ENCODE measurements around the gene ADAM23.

Gene ADAM23

DNA sequence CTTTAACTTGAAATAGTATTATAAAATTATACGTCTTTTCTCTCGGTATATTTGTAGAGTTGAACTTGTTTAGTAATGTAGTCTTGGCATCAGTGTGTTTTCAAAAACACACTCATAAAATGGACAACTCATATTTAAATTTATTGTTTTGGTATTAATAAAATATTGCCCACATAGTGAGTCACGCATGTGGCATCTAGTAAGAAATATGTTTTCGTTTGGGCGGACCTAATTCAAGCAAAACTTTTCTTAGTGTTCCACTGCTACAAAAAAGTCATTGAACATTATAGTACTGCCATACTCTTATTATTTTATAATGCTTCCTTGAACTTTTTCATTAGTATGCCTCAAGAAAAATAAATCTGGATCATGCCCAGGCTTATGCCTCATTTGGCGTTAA, 167.9 kb downstream of the ADAM23 start:
- no peaks in the 10 kb centered on the region for H3K27me3 ChIP-seq (ENCODE audit: control insufficient read depth, insufficient read depth, low read length)
- no peaks in the 10 kb centered on the region for H3K9me3 ChIP-seq (ENCODE audit: control insufficient read depth, insufficient read depth, low read depth, low read length)
- H3K4me3 ChIP-seq (ENCODE audit: low read depth, low read length): no peak overlapping the region
- H3K27ac ChIP-seq (ENCODE audit: low read depth, low read length): no peak overlapping the region
- 0 out of 2 replicates have a peak, but pooled peaks cover 3% of the 10 kb centered on the region for H3K4me1 ChIP-seq (ENCODE audit: control insufficient read depth, insufficient read depth, low read length)
- no peak overlapping the region for H3K9ac ChIP-seq (ENCODE audit: low read length)
- 0 out of 2 replicates have a peak, but pooled peaks cover 3% of the 10 kb centered on the region for H3K36me3 ChIP-seq (ENCODE audit: control insufficient read depth, insufficient read depth, low read length)

DNA sequence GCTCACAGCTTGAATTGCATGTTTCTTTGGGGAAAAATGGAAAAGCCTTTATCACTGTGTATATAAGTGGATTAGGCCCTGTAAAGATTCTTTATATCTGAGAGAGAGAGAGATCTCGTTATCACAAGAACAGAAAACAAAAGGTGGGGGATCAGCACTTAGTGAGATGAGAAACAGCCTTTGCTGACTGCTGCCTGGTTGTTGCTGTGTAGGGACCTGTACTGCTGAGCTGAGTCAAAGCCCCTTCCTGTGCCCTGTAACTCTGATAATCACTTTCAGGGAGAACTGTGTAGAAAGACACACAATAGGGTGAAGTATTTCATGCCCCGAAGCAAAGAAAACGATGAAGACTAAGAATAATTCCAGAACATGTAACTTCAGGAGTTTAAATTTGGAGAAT, 168.4 kb downstream of the ADAM23 start:
- H3K4me3 ChIP-seq (ENCODE audit: low read depth, low read length): no peak overlapping the region
- no peaks in the 10 kb centered on the region for H3K9me3 ChIP-seq (ENCODE audit: control insufficient read depth, insufficient read depth, low read depth, low read length)
- 0 out of 2 replicates have a peak, but pooled peaks cover 3% of the 10 kb centered on the region for H3K4me1 ChIP-seq (ENCODE audit: control insufficient read depth, insufficient read depth, low read length)
- H3K27me3 ChIP-seq (ENCODE audit: control insufficient read depth, insufficient read depth, low read length): no peaks in the 10 kb centered on the region
- no peak overlapping the region for H3K27ac ChIP-seq (ENCODE audit: low read depth, low read length)
- no peak overlapping the region for H3K9ac ChIP-seq (ENCODE audit: low read length)
- H3K36me3 ChIP-seq (ENCODE audit: control insufficient read depth, insufficient read depth, low read length): 0 out of 2 replicates have a peak, but pooled peaks cover 3% of the 10 kb centered on the region

DNA sequence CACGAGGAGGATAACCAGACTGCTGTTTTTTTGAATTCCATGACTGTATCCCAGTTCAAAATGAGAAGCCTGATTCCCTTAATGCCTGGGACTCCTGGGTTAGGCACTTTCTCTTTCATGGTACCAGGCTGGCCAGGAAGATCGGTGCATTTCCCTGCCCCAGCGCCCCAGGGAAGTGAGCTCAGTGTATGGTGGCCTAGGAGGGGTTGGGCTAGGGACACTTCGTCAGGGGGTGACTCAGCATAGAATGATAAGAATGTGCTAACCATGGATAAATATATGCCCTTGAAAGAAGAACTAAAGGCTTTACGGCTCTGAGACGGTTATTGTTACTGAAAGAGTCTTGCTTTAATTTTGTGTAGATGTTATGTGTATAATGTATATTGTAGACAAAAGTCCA, 171.5 kb downstream of the ADAM23 start:
- H3K36me3 ChIP-seq (ENCODE audit: control insufficient read depth, insufficient read depth, low read length): 0 out of 2 replicates have a peak, but pooled peaks cover 3% of the 10 kb centered on the region
- no peaks in the 10 kb centered on the region for H3K27me3 ChIP-seq (ENCODE audit: control insufficient read depth, insufficient read depth, low read length)
- H3K9me3 ChIP-seq (ENCODE audit: control insufficient read depth, insufficient read depth, low read depth, low read length): no peaks in the 10 kb centered on the region
- H3K4me3 ChIP-seq (ENCODE audit: low read depth, low read length): no peak overlapping the region
- 0 out of 2 replicates have a peak, but pooled peaks cover 3% of the 10 kb centered on the region for H3K4me1 ChIP-seq (ENCODE audit: control insufficient read depth, insufficient read depth, low read length)
- no peak overlapping the region for H3K27ac ChIP-seq (ENCODE audit: low read depth, low read length)
- H3K9ac ChIP-seq (ENCODE audit: low read length): no peak overlapping the region

DNA sequence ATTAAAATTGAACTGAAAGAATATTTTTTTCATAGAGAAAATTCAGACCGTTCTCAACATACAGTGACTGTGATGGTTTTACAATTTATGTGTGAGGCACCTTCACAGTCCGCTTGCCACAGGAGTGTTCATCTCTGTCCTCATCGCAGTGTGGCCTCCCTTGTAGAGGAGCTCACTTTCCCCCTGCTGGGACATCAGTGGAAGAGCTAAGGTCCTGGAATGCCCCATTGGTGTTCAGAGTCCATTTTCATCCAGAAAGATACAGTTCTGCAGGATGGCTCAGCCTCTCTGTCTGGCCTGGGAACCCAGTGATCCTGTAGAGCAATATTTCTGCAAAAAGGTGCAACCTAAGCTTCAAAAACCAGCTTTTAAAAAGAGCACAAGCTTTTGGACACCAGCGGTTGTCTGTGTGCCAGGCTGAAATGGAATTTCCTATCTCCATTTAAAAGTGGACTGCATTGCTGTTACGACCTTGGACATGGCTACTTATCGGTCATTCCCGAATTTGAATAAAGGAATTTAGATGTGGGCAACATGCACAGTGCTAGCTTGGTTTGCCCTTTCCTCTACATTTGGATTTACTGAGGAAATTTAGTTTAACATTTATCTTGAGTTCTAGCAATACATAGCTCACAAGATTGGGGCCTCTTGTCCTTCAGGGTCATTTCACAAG, 172.2 kb downstream of the ADAM23 start:
- Histone ChIP-seq H3K4me1 (ENCODE audit: control insufficient read depth, insufficient read depth, low read length) (0 out of 2 replicates have a peak, but pooled peaks cover 3% of the 10 kb centered on the region), H3K36me3 (ENCODE audit: control insufficient read depth, insufficient read depth, low read length) (0 out of 2 replicates have a peak, but pooled peaks cover 3% of the 10 kb centered on the region)

DNA sequence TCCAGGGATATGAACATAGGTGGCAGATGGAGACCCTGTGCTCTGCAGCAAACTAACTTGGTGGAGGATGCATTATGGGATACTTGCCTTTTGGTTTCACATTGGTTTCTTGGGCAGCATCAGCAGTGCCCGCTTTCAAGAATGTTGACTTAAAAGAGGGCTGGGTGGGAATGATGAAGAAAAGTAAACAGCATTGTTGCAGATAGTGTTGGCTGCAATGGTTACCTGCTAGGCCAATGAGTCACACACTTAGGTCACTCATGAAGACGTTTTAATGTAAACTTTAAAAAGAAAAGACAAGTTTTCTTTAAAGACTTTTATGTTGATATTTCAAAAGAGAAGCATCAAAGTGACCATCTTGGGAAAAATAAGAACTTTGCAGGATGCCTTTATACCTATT, 172.8 kb downstream of the ADAM23 start:
- H3K9me3 ChIP-seq (ENCODE audit: control insufficient read depth, insufficient read depth, low read depth, low read length): no peaks in the 10 kb centered on the region
- 0 out of 2 replicates have a peak, but pooled peaks cover 3% of the 10 kb centered on the region for H3K4me1 ChIP-seq (ENCODE audit: control insufficient read depth, insufficient read depth, low read length)
- no peak overlapping the region for H3K9ac ChIP-seq (ENCODE audit: low read length)
- 0 out of 2 replicates have a peak, but pooled peaks cover 3% of the 10 kb centered on the region for H3K36me3 ChIP-seq (ENCODE audit: control insufficient read depth, insufficient read depth, low read length)
- no peak overlapping the region for H3K4me3 ChIP-seq (ENCODE audit: low read depth, low read length)
- H3K27me3 ChIP-seq (ENCODE audit: control insufficient read depth, insufficient read depth, low read length): no peaks in the 10 kb centered on the region
- no peak overlapping the region for H3K27ac ChIP-seq (ENCODE audit: low read depth, low read length)

More for the DNA sequence above, 172.2 kb downstream of the ADAM23 start:
- Histone ChIP-seq H3K4me3 (ENCODE audit: low read depth, low read length) (no peak overlapping the region), H3K27ac (ENCODE audit: low read depth, low read length) (no peak overlapping the region), H3K9ac (ENCODE audit: low read length) (no peak overlapping the region), H3K27me3 (ENCODE audit: control insufficient read depth, insufficient read depth, low read length) (no peaks in the 10 kb centered on the region), H3K9me3 (ENCODE audit: control insufficient read depth, insufficient read depth, low read depth, low read length) (no peaks in the 10 kb centered on the region)

DNA sequence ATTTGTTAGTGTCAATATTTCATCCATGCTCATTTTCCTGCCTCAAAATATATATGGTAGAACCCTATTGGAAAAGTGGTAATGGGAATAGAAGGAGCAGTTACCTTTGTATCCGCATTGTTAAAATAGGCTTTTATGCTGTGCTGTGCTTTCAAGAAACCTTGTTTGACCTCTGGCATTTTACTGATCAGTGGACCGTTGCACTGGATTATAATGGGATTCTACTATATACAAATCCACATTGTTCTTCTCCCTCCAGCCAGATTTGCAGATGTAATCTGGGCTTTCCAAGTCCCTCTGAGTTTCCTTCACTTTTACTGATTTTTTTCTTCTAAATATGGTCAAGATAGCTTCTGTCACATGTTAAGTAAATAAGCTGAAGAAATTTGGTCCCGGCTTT, 175.7 kb downstream of the ADAM23 start:
- Histone ChIP-seq H3K9ac (ENCODE audit: low read length) (no peak overlapping the region), H3K4me1 (ENCODE audit: control insufficient read depth, insufficient read depth, low read length) (0 out of 2 replicates have a peak, but pooled peaks cover 3% of the 10 kb centered on the region), H3K4me3 (ENCODE audit: low read depth, low read length) (no peak overlapping the region), H3K9me3 (ENCODE audit: control insufficient read depth, insufficient read depth, low read depth, low read length) (no peaks in the 10 kb centered on the region), H3K36me3 (ENCODE audit: control insufficient read depth, insufficient read depth, low read length) (no peaks in the 10 kb centered on the region), H3K27me3 (ENCODE audit: control insufficient read depth, insufficient read depth, low read length) (no peaks in the 10 kb centered on the region), H3K27ac (ENCODE audit: low read depth, low read length) (no peak overlapping the region)

DNA sequence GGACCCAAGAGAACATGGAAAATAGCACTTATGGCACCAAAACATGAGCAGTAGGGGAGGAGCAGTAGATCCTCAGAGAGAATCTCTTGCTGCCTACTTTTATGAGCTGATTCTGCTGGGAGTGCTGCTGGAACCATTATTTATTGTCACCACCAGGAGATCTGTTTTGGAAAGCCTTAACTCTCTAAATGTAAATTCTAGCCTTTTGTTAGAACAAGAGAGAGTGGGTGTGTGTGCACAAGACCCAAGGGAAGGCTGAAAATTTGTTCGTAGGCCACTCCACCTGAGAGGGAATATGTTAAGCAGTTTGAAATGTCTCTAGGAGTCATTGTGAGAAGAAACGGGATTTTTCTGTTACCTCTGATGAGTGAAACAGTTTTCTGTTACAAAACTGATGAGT, 182.8 kb downstream of the ADAM23 start:
- H3K4me3 ChIP-seq (ENCODE audit: low read depth, low read length): no peak overlapping the region
- peaks cover 4% of the 10 kb centered on the region; the same call in 1 of the 2 replicates for H3K4me1 ChIP-seq (ENCODE audit: control insufficient read depth, insufficient read depth, low read length)
- peaks cover 3% of the 10 kb centered on the region; the same call in 1 of the 2 replicates for H3K27me3 ChIP-seq (ENCODE audit: control insufficient read depth, insufficient read depth, low read length)
- H3K9me3 ChIP-seq (ENCODE audit: control insufficient read depth, insufficient read depth, low read depth, low read length): no peaks in the 10 kb centered on the region
- H3K9ac ChIP-seq (ENCODE audit: low read length): no peak overlapping the region
- H3K36me3 ChIP-seq (ENCODE audit: control insufficient read depth, insufficient read depth, low read length): no peaks in the 10 kb centered on the region
- no peak overlapping the region for H3K27ac ChIP-seq (ENCODE audit: low read depth, low read length)

DNA sequence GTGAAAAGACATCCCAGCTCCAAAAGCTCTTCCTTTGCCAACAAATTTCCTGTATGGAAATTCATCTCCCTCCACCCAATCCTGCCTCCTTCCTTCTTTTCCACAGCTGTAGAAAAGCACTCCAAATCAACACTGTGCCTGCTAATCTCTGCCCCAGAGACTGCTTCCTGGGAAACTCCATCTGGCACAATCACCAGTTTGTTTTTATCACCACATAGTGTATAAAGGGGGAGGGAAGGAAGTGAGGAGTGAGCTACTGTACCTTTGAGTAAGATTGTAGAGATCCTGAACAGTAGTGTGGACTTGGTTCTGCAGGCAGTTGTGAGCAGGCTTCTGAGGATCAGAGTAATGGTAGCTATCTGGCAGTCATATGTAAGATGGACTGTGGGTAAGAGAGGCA, 184.3 kb downstream of the ADAM23 start:
- H3K27me3 ChIP-seq (ENCODE audit: control insufficient read depth, insufficient read depth, low read length): peaks cover 3% of the 10 kb centered on the region; the same call in 1 of the 2 replicates
- H3K36me3 ChIP-seq (ENCODE audit: control insufficient read depth, insufficient read depth, low read length): no peaks in the 10 kb centered on the region
- H3K9me3 ChIP-seq (ENCODE audit: control insufficient read depth, insufficient read depth, low read depth, low read length): no peaks in the 10 kb centered on the region
- no peak overlapping the region for H3K4me3 ChIP-seq (ENCODE audit: low read depth, low read length)
- no peak overlapping the region for H3K27ac ChIP-seq (ENCODE audit: low read depth, low read length)
- H3K9ac ChIP-seq (ENCODE audit: low read length): no peak overlapping the region
- peaks cover 4% of the 10 kb centered on the region; the same call in 1 of the 2 replicates for H3K4me1 ChIP-seq (ENCODE audit: control insufficient read depth, insufficient read depth, low read length)

DNA sequence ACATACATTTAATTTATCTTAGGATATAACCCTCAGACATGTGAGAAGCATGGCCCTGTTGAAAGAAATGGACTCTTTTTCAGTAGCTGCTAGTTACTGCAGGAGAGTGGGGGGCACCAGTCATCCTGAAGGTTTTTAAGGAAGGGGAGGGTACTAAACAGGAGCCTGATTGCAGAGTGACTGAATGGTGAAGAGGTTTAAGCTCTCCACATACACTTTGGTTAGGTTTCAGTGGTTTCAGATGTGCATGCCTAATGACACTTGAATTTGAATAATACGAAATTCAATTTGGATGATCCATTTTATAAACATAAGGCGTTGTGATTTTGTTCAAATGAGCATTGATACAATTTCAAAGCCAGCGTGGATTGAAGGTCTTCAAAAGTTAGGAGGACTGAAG, 188.0 kb downstream of the ADAM23 start:
- H3K9ac ChIP-seq (ENCODE audit: low read length): no peak overlapping the region
- H3K4me1 ChIP-seq (ENCODE audit: control insufficient read depth, insufficient read depth, low read length): no peaks in the 10 kb centered on the region
- no peaks in the 10 kb centered on the region for H3K9me3 ChIP-seq (ENCODE audit: control insufficient read depth, insufficient read depth, low read depth, low read length)
- no peak overlapping the region for H3K4me3 ChIP-seq (ENCODE audit: low read depth, low read length)
- H3K27ac ChIP-seq (ENCODE audit: low read depth, low read length): no peak overlapping the region
- peaks cover 6% of the 10 kb centered on the region; the same call in 1 of the 2 replicates for H3K27me3 ChIP-seq (ENCODE audit: control insufficient read depth, insufficient read depth, low read length)
- H3K36me3 ChIP-seq (ENCODE audit: control insufficient read depth, insufficient read depth, low read length): no peaks in the 10 kb centered on the region

DNA sequence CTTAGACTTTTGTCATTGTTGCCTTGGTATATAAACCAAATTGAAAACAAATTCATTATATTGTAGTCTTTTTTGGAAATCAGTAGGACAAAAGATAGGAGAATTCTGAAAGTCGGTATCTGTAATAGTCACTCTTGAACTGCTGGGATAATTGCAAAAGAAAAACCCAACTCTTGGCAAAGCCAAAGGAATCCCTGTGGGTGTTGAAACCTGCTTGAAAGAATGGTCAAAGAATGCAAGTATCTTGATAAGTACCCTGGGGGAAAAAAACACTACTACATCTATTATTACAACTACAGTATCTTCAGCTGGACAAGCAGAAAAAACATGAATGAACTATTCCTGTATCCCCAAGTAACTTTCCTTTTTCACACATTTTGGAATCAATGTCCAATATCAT, 191.7 kb downstream of the ADAM23 start:
- Histone ChIP-seq H3K9me3 (ENCODE audit: control insufficient read depth, insufficient read depth, low read depth, low read length) (no peaks in the 10 kb centered on the region), H3K27ac (ENCODE audit: low read depth, low read length) (no peak overlapping the region), H3K9ac (ENCODE audit: low read length) (no peak overlapping the region), H3K4me3 (ENCODE audit: low read depth, low read length) (no peak overlapping the region), H3K36me3 (ENCODE audit: control insufficient read depth, insufficient read depth, low read length) (no peaks in the 10 kb centered on the region), H3K27me3 (ENCODE audit: control insufficient read depth, insufficient read depth, low read length) (peaks cover 32% of the 10 kb centered on the region), H3K4me1 (ENCODE audit: control insufficient read depth, insufficient read depth, low read length) (no peaks in the 10 kb centered on the region)

DNA sequence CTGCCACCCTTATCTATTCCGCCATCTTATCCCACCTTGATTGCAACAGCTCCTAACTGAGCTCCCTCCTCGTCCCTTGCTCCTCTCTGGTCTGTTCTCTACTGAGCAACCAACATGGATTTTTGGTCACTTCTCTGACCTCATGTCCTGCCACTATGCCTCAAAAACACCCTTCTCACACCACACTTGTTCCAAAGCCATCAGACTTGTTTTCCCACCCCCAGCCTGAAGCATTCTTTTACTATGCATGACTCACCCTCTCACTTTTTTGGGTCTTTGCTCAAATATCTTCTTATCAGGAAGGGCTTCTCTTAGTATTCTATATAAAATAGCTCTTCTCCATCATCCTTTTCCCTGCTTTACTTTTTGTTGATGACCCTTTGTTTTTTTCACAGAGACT, 196.3 kb downstream of the ADAM23 start:
- Histone ChIP-seq H3K4me1 (ENCODE audit: control insufficient read depth, insufficient read depth, low read length) (0 out of 2 replicates have a peak, but pooled peaks cover 6% of the 10 kb centered on the region), H3K4me3 (ENCODE audit: low read depth, low read length) (no peak overlapping the region), H3K27me3 (ENCODE audit: control insufficient read depth, insufficient read depth, low read length) (peaks cover 69% of the 10 kb centered on the region), H3K27ac (ENCODE audit: low read depth, low read length) (no peak overlapping the region), H3K36me3 (ENCODE audit: control insufficient read depth, insufficient read depth, low read length) (no peaks in the 10 kb centered on the region), H3K9me3 (ENCODE audit: control insufficient read depth, insufficient read depth, low read depth, low read length) (no peaks in the 10 kb centered on the region), H3K9ac (ENCODE audit: low read length) (no peak overlapping the region)

Data from HUES6 (cell line).